ENCODE results near the gene GATC.

DNA sequence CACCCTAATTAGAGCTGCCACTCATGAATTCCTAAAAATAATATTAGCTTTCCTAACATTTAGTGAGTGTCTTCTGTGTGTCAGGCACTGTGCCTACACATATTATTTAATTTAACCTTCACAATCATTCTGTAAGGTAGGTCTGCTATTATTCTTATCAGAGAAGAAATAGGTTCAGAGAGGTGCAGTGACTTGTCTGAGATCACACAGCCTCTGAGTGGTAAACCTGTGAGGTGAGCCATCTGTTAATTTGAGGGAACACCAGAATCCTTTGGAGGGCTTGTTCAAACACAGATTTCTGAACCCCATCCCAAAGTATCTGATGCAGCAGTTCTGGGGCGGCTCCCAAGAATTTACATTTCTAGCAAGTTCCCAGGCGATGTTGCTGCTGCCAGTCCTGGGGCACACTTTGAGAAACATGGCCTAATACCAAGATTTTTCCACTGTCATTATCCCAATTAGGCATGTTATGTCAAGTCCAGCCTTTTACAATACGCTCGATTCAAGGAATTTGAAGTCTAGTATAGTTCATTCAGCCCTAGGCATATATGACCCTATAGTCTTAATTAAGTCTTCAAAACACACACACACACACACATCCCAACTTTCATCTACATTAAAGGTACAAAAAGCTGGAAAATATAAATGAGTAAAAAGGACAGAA, 28.2 kb upstream of the GATC start:
- TF ChIP-seq, protein P1, sequence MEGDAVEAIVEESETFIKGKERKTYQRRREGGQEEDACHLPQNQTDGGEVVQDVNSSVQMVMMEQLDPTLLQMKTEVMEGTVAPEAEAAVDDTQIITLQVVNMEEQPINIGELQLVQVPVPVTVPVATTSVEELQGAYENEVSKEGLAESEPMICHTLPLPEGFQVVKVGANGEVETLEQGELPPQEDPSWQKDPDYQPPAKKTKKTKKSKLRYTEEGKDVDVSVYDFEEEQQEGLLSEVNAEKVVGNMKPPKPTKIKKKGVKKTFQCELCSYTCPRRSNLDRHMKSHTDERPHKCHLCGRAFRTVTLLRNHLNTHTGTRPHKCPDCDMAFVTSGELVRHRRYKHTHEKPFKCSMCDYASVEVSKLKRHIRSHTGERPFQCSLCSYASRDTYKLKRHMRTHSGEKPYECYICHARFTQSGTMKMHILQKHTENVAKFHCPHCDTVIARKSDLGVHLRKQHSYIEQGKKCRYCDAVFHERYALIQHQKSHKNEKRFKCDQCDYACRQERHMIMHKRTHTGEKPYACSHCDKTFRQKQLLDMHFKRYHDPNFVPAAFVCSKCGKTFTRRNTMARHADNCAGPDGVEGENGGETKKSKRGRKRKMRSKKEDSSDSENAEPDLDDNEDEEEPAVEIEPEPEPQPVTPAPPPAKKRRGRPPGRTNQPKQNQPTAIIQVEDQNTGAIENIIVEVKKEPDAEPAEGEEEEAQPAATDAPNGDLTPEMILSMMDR (conservative IDR thresholded peaks at IDR 0.05; ENCODE audit: low read depth in 2 of 2) = no peak
- TF ChIP-seq POLR2AphosphoS5 (IDR thresholded peaks at IDR 0.05; ENCODE audit: low read depth) (no peak), ZNF114 (CRISPR knock-in tag; IDR thresholded peaks at IDR 0.05) (no peak), EZH2 (IDR thresholded peaks at IDR 0.05; ENCODE audit: low read depth, unreplicated experiment) (no peak), STAT1 (IDR thresholded peaks at IDR 0.05; ENCODE audit: unreplicated experiment) (no peak), ETS1 (IDR thresholded peaks at IDR 0.05) (no peak), JUNB (IDR thresholded peaks at IDR 0.05; ENCODE audit: unreplicated experiment) (no peak), ZNF331 (CRISPR knock-in tag; IDR thresholded peaks at IDR 0.05; ENCODE audit: low read depth) (no peak), CREB1 (CRISPR knock-in tag; IDR thresholded peaks at IDR 0.05; ENCODE audit: low read depth) (no peak), EZH2phosphoT487 (IDR thresholded peaks at IDR 0.05; ENCODE audit: unreplicated experiment) (no peak)
- TF ChIP-seq, protein P2, sequence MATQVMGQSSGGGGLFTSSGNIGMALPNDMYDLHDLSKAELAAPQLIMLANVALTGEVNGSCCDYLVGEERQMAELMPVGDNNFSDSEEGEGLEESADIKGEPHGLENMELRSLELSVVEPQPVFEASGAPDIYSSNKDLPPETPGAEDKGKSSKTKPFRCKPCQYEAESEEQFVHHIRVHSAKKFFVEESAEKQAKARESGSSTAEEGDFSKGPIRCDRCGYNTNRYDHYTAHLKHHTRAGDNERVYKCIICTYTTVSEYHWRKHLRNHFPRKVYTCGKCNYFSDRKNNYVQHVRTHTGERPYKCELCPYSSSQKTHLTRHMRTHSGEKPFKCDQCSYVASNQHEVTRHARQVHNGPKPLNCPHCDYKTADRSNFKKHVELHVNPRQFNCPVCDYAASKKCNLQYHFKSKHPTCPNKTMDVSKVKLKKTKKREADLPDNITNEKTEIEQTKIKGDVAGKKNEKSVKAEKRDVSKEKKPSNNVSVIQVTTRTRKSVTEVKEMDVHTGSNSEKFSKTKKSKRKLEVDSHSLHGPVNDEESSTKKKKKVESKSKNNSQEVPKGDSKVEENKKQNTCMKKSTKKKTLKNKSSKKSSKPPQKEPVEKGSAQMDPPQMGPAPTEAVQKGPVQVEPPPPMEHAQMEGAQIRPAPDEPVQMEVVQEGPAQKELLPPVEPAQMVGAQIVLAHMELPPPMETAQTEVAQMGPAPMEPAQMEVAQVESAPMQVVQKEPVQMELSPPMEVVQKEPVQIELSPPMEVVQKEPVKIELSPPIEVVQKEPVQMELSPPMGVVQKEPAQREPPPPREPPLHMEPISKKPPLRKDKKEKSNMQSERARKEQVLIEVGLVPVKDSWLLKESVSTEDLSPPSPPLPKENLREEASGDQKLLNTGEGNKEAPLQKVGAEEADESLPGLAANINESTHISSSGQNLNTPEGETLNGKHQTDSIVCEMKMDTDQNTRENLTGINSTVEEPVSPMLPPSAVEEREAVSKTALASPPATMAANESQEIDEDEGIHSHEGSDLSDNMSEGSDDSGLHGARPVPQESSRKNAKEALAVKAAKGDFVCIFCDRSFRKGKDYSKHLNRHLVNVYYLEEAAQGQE (IDR thresholded peaks at IDR 0.05; ENCODE audit: unreplicated experiment) = no peak
- TF ChIP-seq, protein P3, sequence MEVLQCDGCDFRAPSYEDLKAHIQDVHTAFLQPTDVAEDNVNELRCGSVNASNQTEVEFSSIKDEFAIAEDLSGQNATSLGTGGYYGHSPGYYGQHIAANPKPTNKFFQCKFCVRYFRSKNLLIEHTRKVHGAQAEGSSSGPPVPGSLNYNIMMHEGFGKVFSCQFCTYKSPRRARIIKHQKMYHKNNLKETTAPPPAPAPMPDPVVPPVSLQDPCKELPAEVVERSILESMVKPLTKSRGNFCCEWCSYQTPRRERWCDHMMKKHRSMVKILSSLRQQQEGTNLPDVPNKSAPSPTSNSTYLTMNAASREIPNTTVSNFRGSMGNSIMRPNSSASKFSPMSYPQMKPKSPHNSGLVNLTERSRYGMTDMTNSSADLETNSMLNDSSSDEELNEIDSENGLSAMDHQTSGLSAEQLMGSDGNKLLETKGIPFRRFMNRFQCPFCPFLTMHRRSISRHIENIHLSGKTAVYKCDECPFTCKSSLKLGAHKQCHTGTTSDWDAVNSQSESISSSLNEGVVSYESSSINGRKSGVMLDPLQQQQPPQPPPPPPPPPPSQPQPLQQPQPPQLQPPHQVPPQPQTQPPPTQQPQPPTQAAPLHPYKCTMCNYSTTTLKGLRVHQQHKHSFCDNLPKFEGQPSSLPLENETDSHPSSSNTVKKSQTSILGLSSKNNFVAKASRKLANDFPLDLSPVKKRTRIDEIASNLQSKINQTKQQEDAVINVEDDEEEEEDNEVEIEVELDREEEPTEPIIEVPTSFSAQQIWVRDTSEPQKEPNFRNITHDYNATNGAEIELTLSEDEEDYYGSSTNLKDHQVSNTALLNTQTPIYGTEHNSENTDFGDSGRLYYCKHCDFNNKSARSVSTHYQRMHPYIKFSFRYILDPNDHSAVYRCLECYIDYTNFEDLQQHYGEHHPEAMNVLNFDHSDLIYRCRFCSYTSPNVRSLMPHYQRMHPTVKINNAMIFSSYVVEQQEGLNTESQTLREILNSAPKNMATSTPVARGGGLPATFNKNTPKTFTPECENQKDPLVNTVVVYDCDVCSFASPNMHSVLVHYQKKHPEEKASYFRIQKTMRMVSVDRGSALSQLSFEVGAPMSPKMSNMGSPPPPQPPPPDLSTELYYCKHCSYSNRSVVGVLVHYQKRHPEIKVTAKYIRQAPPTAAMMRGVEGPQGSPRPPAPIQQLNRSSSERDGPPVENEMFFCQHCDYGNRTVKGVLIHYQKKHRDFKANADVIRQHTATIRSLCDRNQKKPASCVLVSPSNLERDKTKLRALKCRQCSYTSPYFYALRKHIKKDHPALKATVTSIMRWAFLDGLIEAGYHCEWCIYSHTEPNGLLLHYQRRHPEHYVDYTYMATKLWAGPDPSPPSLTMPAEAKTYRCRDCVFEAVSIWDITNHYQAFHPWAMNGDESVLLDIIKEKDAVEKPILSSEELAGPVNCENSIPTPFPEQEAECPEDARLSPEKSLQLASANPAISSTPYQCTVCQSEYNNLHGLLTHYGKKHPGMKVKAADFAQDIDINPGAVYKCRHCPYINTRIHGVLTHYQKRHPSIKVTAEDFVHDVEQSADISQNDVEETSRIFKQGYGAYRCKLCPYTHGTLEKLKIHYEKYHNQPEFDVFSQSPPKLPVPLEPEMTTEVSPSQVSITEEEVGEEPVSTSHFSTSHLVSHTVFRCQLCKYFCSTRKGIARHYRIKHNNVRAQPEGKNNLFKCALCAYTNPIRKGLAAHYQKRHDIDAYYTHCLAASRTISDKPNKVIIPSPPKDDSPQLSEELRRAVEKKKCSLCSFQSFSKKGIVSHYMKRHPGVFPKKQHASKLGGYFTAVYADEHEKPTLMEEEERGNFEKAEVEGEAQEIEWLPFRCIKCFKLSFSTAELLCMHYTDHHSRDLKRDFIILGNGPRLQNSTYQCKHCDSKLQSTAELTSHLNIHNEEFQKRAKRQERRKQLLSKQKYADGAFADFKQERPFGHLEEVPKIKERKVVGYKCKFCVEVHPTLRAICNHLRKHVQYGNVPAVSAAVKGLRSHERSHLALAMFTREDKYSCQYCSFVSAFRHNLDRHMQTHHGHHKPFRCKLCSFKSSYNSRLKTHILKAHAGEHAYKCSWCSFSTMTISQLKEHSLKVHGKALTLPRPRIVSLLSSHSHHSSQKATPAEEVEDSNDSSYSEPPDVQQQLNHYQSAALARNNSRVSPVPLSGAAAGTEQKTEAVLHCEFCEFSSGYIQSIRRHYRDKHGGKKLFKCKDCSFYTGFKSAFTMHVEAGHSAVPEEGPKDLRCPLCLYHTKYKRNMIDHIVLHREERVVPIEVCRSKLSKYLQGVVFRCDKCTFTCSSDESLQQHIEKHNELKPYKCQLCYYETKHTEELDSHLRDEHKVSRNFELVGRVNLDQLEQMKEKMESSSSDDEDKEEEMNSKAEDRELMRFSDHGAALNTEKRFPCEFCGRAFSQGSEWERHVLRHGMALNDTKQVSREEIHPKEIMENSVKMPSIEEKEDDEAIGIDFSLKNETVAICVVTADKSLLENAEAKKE (CRISPR knock-in tag; IDR thresholded peaks at IDR 0.05) = no peak
